ENCODE data around the gene PDCD7.

- TF ChIP-seq CTCF (IDR thresholded peaks at IDR 0.05) (no peak), POLR2A (IDR thresholded peaks at IDR 0.05) (no peak), EP300 (IDR thresholded peaks at IDR 0.05) (no peak)
Measured at GRCh38 chr15:65100442-65100841, 33.2 kb downstream of the PDCD7 start.
